OCI-LY3 (cell line): ENCODE data around the gene TWIST2.

Experiments
- H2AFZ ChIP-seq: fragments of 200-600, 300-600 bp; shearing (Covaris generic); 2 replicates; pipeline ENCODE4 v1.6.0; 2014; ENCODE audit warnings: antibody characterized with exemption, low read depth, low read length
- H3K27ac ChIP-seq: fragments of 200-600, 300-600 bp; sonication (generic); 2 replicates; pipeline ENCODE4 v1.5.1; 2014; ENCODE audit warnings: mild to moderate bottlenecking, low read length, moderate library complexity, mixed read lengths
- H3K27me3 ChIP-seq: fragments of 200-600, 300-600 bp; sonication (generic); 2 replicates; pipeline ENCODE4 v1.6.1; 2014; ENCODE audit warnings: low read depth, low read length, mixed read lengths
- H3K36me3 ChIP-seq: fragments of 200-600, 300-600 bp; sonication (generic); replicated peaks from 2 replicates; pipeline ENCODE3; 2014; ENCODE audit warnings: low read depth, low read length, mixed read lengths
- H3K4me1 ChIP-seq: fragments of 300-600, 200-600 bp; sonication (generic); 2 replicates; pipeline ENCODE4 v1.6.1; 2014; ENCODE audit warnings: low read length, mixed read lengths
- H3K4me2 ChIP-seq: fragments of 200-600, 300-600 bp; sonication (generic); 2 replicates; pipeline ENCODE4 v1.6.1; 2014; ENCODE audit warnings: low read length, mixed read lengths
- H3K4me3 ChIP-seq: fragments of 300-600, 200-600 bp; sonication (generic); 2 replicates; pipeline ENCODE4 v1.5.1; 2014; ENCODE audit warnings: antibody characterized with exemption, mild to moderate bottlenecking, low read length, moderate library complexity
- H3K79me2 ChIP-seq: fragments of 300-600, 200-600 bp; shearing (Covaris generic); 2 replicates; pipeline ENCODE4 v1.6.1; 2014; ENCODE audit warnings: mild to moderate bottlenecking, low read length, mixed read lengths
- H3K9ac ChIP-seq: fragments of 300-600, 200-600 bp; shearing (Covaris generic); 2 replicates; pipeline ENCODE4 v1.6.0; 2014; ENCODE audit warnings: mild to moderate bottlenecking, low read length, moderate library complexity
- H3K9me3 ChIP-seq: fragments of 200-600, 300-600 bp; shearing (Covaris generic); 2 replicates; pipeline ENCODE4 v1.6.1; 2014; ENCODE audit warnings: low read length, mixed read lengths; ENCODE audit not compliant: insufficient read depth
- H4K20me1 ChIP-seq: fragments of 200-600, 300-600 bp; sonication (generic); 2 replicates; pipeline ENCODE4 v1.6.1; 2016; ENCODE audit warnings: low read length, mixed read lengths; ENCODE audit not compliant: insufficient read depth
- EZH2phosphoT487 ChIP-seq: fragments of 200-600 bp; shearing (Covaris generic); IDR thresholded peaks from 2 replicates; pipeline ENCODE4 v1.6.1; 2018; ENCODE audit warnings: antibody characterized with exemption, mixed run types, low read depth
- TF ChIP-seq, protein P1 (sequence below): fragments of 200-600, 300-600 bp; sonication (generic); IDR thresholded peaks from 2 replicates; pipeline ENCODE4 v1.5.1; 2014; ENCODE audit warnings: antibody characterized with exemption, low read length, low read depth

Gene TWIST2

GRCh38 chr2:238865744-238866355, 18.0 kb downstream of the TWIST2 start:
- H3K36me3 ChIP-seq, result no peaks in the 10 kb centered on the region
- H3K27ac ChIP-seq, result no peak overlapping the region
- no peak overlapping the region for H3K9ac ChIP-seq
- no peak overlapping the region for H2AFZ ChIP-seq
- H3K4me1 ChIP-seq, result no peaks in the 10 kb centered on the region
- H3K4me3 ChIP-seq, result no peak overlapping the region
- no peak overlapping the region for H3K4me2 ChIP-seq
- H3K79me2 ChIP-seq, result no peaks in the 10 kb centered on the region
- no peaks in the 10 kb centered on the region for H3K9me3 ChIP-seq
- no peaks in the 10 kb centered on the region for H4K20me1 ChIP-seq
- H3K27me3 ChIP-seq, result no peaks in the 10 kb centered on the region
- TF ChIP-seq, protein P1, sequence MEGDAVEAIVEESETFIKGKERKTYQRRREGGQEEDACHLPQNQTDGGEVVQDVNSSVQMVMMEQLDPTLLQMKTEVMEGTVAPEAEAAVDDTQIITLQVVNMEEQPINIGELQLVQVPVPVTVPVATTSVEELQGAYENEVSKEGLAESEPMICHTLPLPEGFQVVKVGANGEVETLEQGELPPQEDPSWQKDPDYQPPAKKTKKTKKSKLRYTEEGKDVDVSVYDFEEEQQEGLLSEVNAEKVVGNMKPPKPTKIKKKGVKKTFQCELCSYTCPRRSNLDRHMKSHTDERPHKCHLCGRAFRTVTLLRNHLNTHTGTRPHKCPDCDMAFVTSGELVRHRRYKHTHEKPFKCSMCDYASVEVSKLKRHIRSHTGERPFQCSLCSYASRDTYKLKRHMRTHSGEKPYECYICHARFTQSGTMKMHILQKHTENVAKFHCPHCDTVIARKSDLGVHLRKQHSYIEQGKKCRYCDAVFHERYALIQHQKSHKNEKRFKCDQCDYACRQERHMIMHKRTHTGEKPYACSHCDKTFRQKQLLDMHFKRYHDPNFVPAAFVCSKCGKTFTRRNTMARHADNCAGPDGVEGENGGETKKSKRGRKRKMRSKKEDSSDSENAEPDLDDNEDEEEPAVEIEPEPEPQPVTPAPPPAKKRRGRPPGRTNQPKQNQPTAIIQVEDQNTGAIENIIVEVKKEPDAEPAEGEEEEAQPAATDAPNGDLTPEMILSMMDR, result no peak
- no peak for TF ChIP-seq EZH2phosphoT487

DNA sequence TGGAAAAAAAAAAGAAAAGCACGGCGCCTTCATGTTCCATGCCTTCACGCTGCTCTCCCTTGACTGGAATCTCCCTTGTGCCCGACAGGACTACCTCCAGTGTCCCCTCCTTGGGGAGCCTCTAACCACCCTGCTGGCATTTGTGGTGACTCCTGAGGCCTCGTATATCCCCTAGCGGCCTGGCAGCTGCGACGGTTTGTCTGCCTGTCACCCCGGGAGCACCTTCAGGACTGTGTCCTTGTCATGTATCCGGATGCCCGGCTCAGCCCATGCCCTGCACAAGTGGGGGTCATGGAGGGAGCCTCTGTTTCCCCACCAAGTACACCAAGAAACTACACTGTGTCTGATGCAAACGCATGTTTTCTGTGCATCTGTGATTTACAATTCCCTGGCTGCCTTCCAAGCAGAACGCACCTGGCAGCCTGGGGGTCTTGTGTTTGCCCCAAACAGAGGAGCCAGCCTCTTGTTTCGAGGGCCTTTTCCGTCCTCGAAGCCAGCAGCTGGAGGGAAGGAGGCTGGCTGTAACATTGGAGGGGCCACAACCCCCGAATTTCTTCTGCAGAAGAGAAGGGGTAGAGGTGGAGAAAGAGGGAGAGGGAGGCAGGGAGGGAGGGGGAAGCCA, 18.9 kb downstream of the TWIST2 start:
- no peaks in the 10 kb centered on the region for H4K20me1 ChIP-seq
- TF ChIP-seq, protein P1, result no peak
- TF ChIP-seq EZH2phosphoT487, result no peak
- no peaks in the 10 kb centered on the region for H3K36me3 ChIP-seq
- H3K4me1 ChIP-seq, result no peaks in the 10 kb centered on the region
- H3K9me3 ChIP-seq, result no peaks in the 10 kb centered on the region
- no peak overlapping the region for H3K4me2 ChIP-seq
- H3K79me2 ChIP-seq, result no peaks in the 10 kb centered on the region
- no peak overlapping the region for H2AFZ ChIP-seq
- no peak overlapping the region for H3K4me3 ChIP-seq
- H3K27ac ChIP-seq, result no peak overlapping the region
- no peaks in the 10 kb centered on the region for H3K27me3 ChIP-seq
- H3K9ac ChIP-seq, result no peak overlapping the region

- Histone ChIP-seq H2AFZ (no peak overlapping the region), H3K9ac (no peak overlapping the region), H3K4me1 (no peaks in the 10 kb centered on the region), H4K20me1 (no peaks in the 10 kb centered on the region), H3K36me3 (no peaks in the 10 kb centered on the region), H3K79me2 (no peaks in the 10 kb centered on the region), H3K27me3 (no peaks in the 10 kb centered on the region), H3K4me3 (no peak overlapping the region), H3K9me3 (no peaks in the 10 kb centered on the region), H3K4me2 (no peak overlapping the region), H3K27ac (no peak overlapping the region)
- no peak for TF ChIP-seq EZH2phosphoT487
- TF ChIP-seq, protein P1, result no peak
Measured at GRCh38 chr2:238868067-238868524, 20.2 kb downstream of the TWIST2 start.

GRCh38 chr2:238868616-238869292, 20.9 kb downstream of the TWIST2 start:
- no peaks in the 10 kb centered on the region for H3K9me3 ChIP-seq
- no peaks in the 10 kb centered on the region for H3K27me3 ChIP-seq
- H3K79me2 ChIP-seq, result no peaks in the 10 kb centered on the region
- H2AFZ ChIP-seq, result no peak overlapping the region
- no peaks in the 10 kb centered on the region for H3K4me1 ChIP-seq
- TF ChIP-seq, protein P1, result no peak
- TF ChIP-seq EZH2phosphoT487, result no peak
- H3K4me2 ChIP-seq, result no peak overlapping the region
- H3K36me3 ChIP-seq, result no peaks in the 10 kb centered on the region
- H3K4me3 ChIP-seq, result no peak overlapping the region
- H4K20me1 ChIP-seq, result no peaks in the 10 kb centered on the region
- no peak overlapping the region for H3K27ac ChIP-seq
- H3K9ac ChIP-seq, result no peak overlapping the region
